Measurements from ENCODE around the gene RPS6KA4. TPM values are rescaled to one million over a fixed set of nuclear protein-coding genes. Genes with fewer than 3 reads are reported as not detected.

The RPS6KA4 gene
- total RNA-seq, 1 experiment from 2014 or later: 148 TPM

GRCh38 chr11:64317325-64317960 lies 41.5 kb upstream of the RPS6KA4 start, which contains the start of gene TRMT112:
TRMT112 (minus strand) TSS chr11:64317559; CDS start chr11:64317526, 33 bp downstream.
- intact Hi-C loops (cut with micrococcal nuclease): loop anchor here (1.0 to 2.0 kb wide), 2 partner anchors 12 to 17 kb away; partner anchors contain the start of gene ESRRA
- H3K27me3 ChIP-seq (ENCODE audit: low read length): no peaks in the 10 kb centered on the region
- peaks cover 28% of the 10 kb centered on the region for H3K4me1 ChIP-seq (ENCODE audit: insufficient read depth, low read length)
- peak within 1 kb of the TSS; percentile 93 for H3K9ac ChIP-seq (ENCODE audit: low read length)
- H4K20me1 ChIP-seq (ENCODE audit: low read length): no peaks in the 10 kb centered on the region
- TF ChIP-seq EZH2phosphoT487 (IDR thresholded peaks at IDR 0.05; ENCODE audit: borderline replicate concordance, low read length) (no peak), CTCF (conservative IDR thresholded peaks at IDR 0.05; ENCODE audit: low read depth, low read length) (no peak), EZH2 (IDR thresholded peaks at IDR 0.05; ENCODE audit: low read length, unreplicated experiment) (no peak)
- peak within 1 kb of the TSS; percentile 91 for H3K4me2 ChIP-seq (ENCODE audit: low read length)
- H3K9me3 ChIP-seq (ENCODE audit: low read length): no peaks in the 10 kb centered on the region
- POLR2A ChIA-PET (ENCODE audit: unreplicated experiment): interaction anchor here (0.5 to 2.0 kb wide), 20 partner anchors 10 to 1461 kb away, joined by 3 to 30 read pairs (median 4); partner anchors contain the start of genes ESRRA, FKBP2 and SF1
- DNase-seq: peak; percentile 99
- peak; percentile 79 for ATAC-seq
- H3K79me2 ChIP-seq (ENCODE audit: low read length): peaks cover 49% of the 10 kb centered on the region
- H3K36me3 ChIP-seq (ENCODE audit: low read depth, low read length): peaks cover 11% of the 10 kb centered on the region
- H3F3A ChIP-seq (ENCODE audit: low read length, unreplicated experiment): peaks cover 7% of the 10 kb centered on the region
- H3K9me2 ChIP-seq (replicated peaks; ENCODE audit: low read length): no peaks in the 10 kb centered on the region
- peak within 1 kb of the TSS; percentile 83 for H3K4me3 ChIP-seq (ENCODE audit: low read length)
- CTCF ChIA-PET: interaction anchor here (0.6 to 3.0 kb wide), 21 partner anchors 10 to 378 kb away, joined by 3 to 106 read pairs (median 6); partner anchors contain the start of genes ESRRA and NAA40
- no TSS peak for BruUV-seq (replicated peaks)
- H2AFZ ChIP-seq (ENCODE audit: low read length): peak within 1 kb of the TSS; percentile 82
- H3K27ac ChIP-seq (ENCODE audit: low read length): peak within 1 kb of the TSS; percentile 94

- H3K4me2 ChIP-seq (ENCODE audit: low read length): peak within 1 kb of the TSS; percentile 91
- H3K4me1 ChIP-seq (ENCODE audit: insufficient read depth, low read length): peaks cover 28% of the 10 kb centered on the region
- H3K9me2 ChIP-seq (replicated peaks; ENCODE audit: low read length): no peaks in the 10 kb centered on the region
- CTCF ChIA-PET: interaction anchor here (0.5 to 3.0 kb wide), 23 partner anchors 9 to 379 kb away, joined by 3 to 106 read pairs (median 5); partner anchors contain the start of genes ESRRA and NAA40
- DNase-seq (peak; percentile 99), ATAC-seq (peak; percentile 76)
- H3K27ac ChIP-seq (ENCODE audit: low read length): peak within 1 kb of the TSS; percentile 94
- intact Hi-C loops (cut with micrococcal nuclease): loop anchor here (1.0 to 2.0 kb wide), 4 partner anchors 11 to 37 kb away; partner anchors contain the start of gene ESRRA
- POLR2A ChIA-PET (ENCODE audit: unreplicated experiment): interaction anchor here (0.5 to 2.0 kb wide), 19 partner anchors 9 to 1461 kb away, joined by 3 to 30 read pairs (median 5); partner anchors contain the start of genes ESRRA, FKBP2 and SF1
- no peak for TF ChIP-seq EZH2phosphoT487 (IDR thresholded peaks at IDR 0.05; ENCODE audit: borderline replicate concordance, low read length)
- peak; percentile 60 for TF ChIP-seq CTCF (conservative IDR thresholded peaks at IDR 0.05; ENCODE audit: low read depth, low read length)
- H3K9ac ChIP-seq (ENCODE audit: low read length): peak within 1 kb of the TSS; percentile 93
- peak within 1 kb of the TSS; percentile 83 for H3K4me3 ChIP-seq (ENCODE audit: low read length)
- peaks cover 14% of the 10 kb centered on the region for H3K36me3 ChIP-seq (ENCODE audit: low read depth, low read length)
- H3K9me3 ChIP-seq (ENCODE audit: low read length): no peaks in the 10 kb centered on the region
- TSS peak; percentile 45 for BruUV-seq (replicated peaks)
- peaks cover 7% of the 10 kb centered on the region for H3F3A ChIP-seq (ENCODE audit: low read length, unreplicated experiment)
- no peaks in the 10 kb centered on the region for H3K27me3 ChIP-seq (ENCODE audit: low read length)
- H4K20me1 ChIP-seq (ENCODE audit: low read length): no peaks in the 10 kb centered on the region
- H3K79me2 ChIP-seq (ENCODE audit: low read length): peaks cover 49% of the 10 kb centered on the region
- peak within 1 kb of the TSS; percentile 82 for H2AFZ ChIP-seq (ENCODE audit: low read length)
Measured at GRCh38 chr11:64317961-64318765, 40.8 kb upstream of the RPS6KA4 start, which contains the start of gene PRDX5. PRDX5 (plus strand) TSS chr11:64318121; CDS start chr11:64318216, 95 bp downstream.

Measured in PC-3 (cell line).